GM12878 (cell line): Measurements from ENCODE around the gene CABP7. TPM values are rescaled to one million over a fixed set of nuclear protein-coding genes. Genes with fewer than 3 reads are reported as not detected.

ENCODE experiments used
- ATAC-seq: fragments of 200-7000 bp; cut with Tn5 transposase; 3 replicates; pipeline ENCODE4 v1.9.1; 2020; ENCODE audit warnings: mild to moderate bottlenecking, moderate library complexity
- BruUV-seq: library from RNA; stranded (reverse); fragments of 400-500 nt; replicated peaks from 2 replicates; lab custom pipeline; 2021; lab: Mats Ljungman, UMichigan
- CTCF ChIA-PET: fragments of 300-600 bp; sonication (Branson Sonifier 250); formaldehyde crosslinking; extraction: SDS; loops from one replicate; lab custom pipeline; 2021; ENCODE audit warnings: inconsistent platforms; lab: Yijun Ruan, JAX
- POLR2A ChIA-PET: fragments of 350-600 bp; formaldehyde crosslinking; extraction: SDS; loops from one replicate; lab custom pipeline; 2021; ENCODE audit warnings: inconsistent platforms; lab: Charles Lee
- RAD21 ChIA-PET: fragments of 300-600 bp; sonication (Branson Sonifier 250); formaldehyde crosslinking; loops from one replicate; lab custom pipeline; 2023; ENCODE audit warnings: antibody characterized with exemption; ENCODE audit not compliant: unreplicated experiment; lab: Charles Lee
- SMC1A ChIA-PET: fragments of 300-600 bp; sonication (Branson Sonifier 250); formaldehyde crosslinking; loops from one replicate; lab custom pipeline; 2023; ENCODE audit not compliant: unreplicated experiment, uncharacterized antibody; lab: Charles Lee
- DNase-seq: peaks from one replicate; pipeline ENCODE4 v3.0.0-alpha.2; 2011; ENCODE audit warnings: low read depth, low spot score
- FAIRE-seq: peaks from 3 replicates; lab custom pipeline; 2011; peaks lifted over from hg19 to GRCh38; lab: Jason Lieb, UNC
- H2AFZ ChIP-seq: 2 replicates; pipeline ENCODE4 v1.6.0; 2011; ENCODE audit warnings: low read depth, low read length, control low read depth; ENCODE audit not compliant: control insufficient read depth
- H3K27ac ChIP-seq: 2 replicates; pipeline ENCODE4 v1.5.1; 2011; ENCODE audit warnings: control low read depth; ENCODE audit not compliant: control insufficient read depth, insufficient read depth
- H3K27me3 ChIP-seq, 2 experiments: replicated peaks in 1 of 2; 2 replicates each; pipeline versions ENCODE4 v1.6.0 to v1.6.1; 2011; ENCODE audit warnings: low read length in 1 of 2; ENCODE audit not compliant: control insufficient read depth in 2 of 2, insufficient read depth in 2 of 2
- H3K36me3 ChIP-seq, 2 experiments: 2 replicates each; pipeline ENCODE4 v1.5.1; 2011; ENCODE audit warnings: low read length in 1 of 2; ENCODE audit not compliant: control insufficient read depth in 2 of 2, insufficient read depth in 2 of 2
- H3K4me1 ChIP-seq: 2 replicates; pipeline ENCODE4 v1.6.1; 2011; ENCODE audit warnings: mild to moderate bottlenecking, low read length, moderate library complexity, mixed read lengths; ENCODE audit not compliant: control insufficient read depth, insufficient read depth
- H3K4me2 ChIP-seq: 2 replicates; pipeline ENCODE4 v1.6.0; 2011; ENCODE audit warnings: control low read depth; ENCODE audit not compliant: control insufficient read depth, insufficient read depth
- H3K4me3 ChIP-seq: fragments of 200-600 bp; sonication (generic); 2 replicates; pipeline ENCODE4 v1.5.1; 2016
- H3K79me2 ChIP-seq: 2 replicates; pipeline ENCODE4 v1.6.0; 2011; ENCODE audit warnings: low read length; ENCODE audit not compliant: control insufficient read depth, insufficient read depth
- H3K9ac ChIP-seq: 2 replicates; pipeline ENCODE4 v1.8.0; 2011; ENCODE audit warnings: low read length, control low read depth, mixed read lengths; ENCODE audit not compliant: control insufficient read depth, insufficient read depth
- H3K9me3 ChIP-seq: replicated peaks from 3 replicates; pipeline ENCODE4 v1.5.1; 2011; ENCODE audit warnings: mild to moderate bottlenecking, low read length; ENCODE audit not compliant: control insufficient read depth, insufficient read depth
- H4K20me1 ChIP-seq: 2 replicates; pipeline ENCODE4 v1.6.0; 2011; ENCODE audit not compliant: control insufficient read depth, insufficient read depth
- BCL11A ChIP-seq: IDR thresholded peaks from 2 replicates; pipeline ENCODE4 v1.6.1; 2011; ENCODE audit warnings: low read depth, low read length
- HDAC2 ChIP-seq: fragments of 200-600 bp; sonication (generic); IDR thresholded peaks from 2 replicates; pipeline ENCODE4 v1.6.1; 2017
- HDGF ChIP-seq: fragments of 450-650 bp; IDR thresholded peaks from 2 replicates; pipeline ENCODE4 v1.6.1; 2016; ENCODE audit warnings: antibody characterized with exemption
- IRF5 ChIP-seq: fragments of 450-650 bp; IDR thresholded peaks from 2 replicates; pipeline ENCODE4 v1.6.1; 2017; ENCODE audit warnings: borderline replicate concordance
- JUND ChIP-seq: IDR thresholded peaks from 2 replicates; pipeline ENCODE4 v1.6.1; 2012; ENCODE audit warnings: low read depth, mild to moderate bottlenecking, low read length, improper control_type of control experiment, moderate library complexity
- KLF5 ChIP-seq: fragments of 450-650 bp; IDR thresholded peaks from 2 replicates; pipeline ENCODE4 v1.6.1; 2014; ENCODE audit warnings: mild to moderate bottlenecking; ENCODE audit not compliant: partially characterized antibody
- MTA3 ChIP-seq: IDR thresholded peaks from 2 replicates; pipeline ENCODE4 v1.6.1; 2012; ENCODE audit warnings: low read length, inconsistent platforms, borderline replicate concordance
- SMAD1 ChIP-seq: fragments of 450-650 bp; IDR thresholded peaks from 2 replicates; pipeline ENCODE4 v1.6.1; 2018; ENCODE audit warnings: mild to moderate bottlenecking, low read depth; ENCODE audit not compliant: partially characterized antibody
- SMARCA5 ChIP-seq: fragments of 450-650 bp; IDR thresholded peaks from 2 replicates; pipeline ENCODE4 v1.6.1; 2017; ENCODE audit warnings: mild to moderate bottlenecking
- SPI1 ChIP-seq: IDR thresholded peaks from 2 replicates; pipeline ENCODE4 v1.6.1; 2011; ENCODE audit warnings: low read depth, mild to moderate bottlenecking, low read length, moderate library complexity, borderline replicate concordance; ENCODE audit not compliant: insufficient read depth
- TAF1 ChIP-seq: IDR thresholded peaks from 2 replicates; pipeline ENCODE4 v1.6.1; 2011; ENCODE audit warnings: mild to moderate bottlenecking, low read depth, low read length, borderline replicate concordance
- WGBS: methylation state at CpG from one replicate; pipeline ENCODE4 v1.1.6; 2016; ENCODE audit warnings: low lambda C conversion rate; ENCODE audit not compliant: insufficient replicate concordance, insufficient coverage; ENCODE audit errors: missing lambda C conversion rate; 5-methylcytosine and 5-hydroxymethylcytosine counted together
- in situ Hi-C: fragments of 300-500 bp; cut with MboI; formaldehyde crosslinking; loops from 9 replicates; pipeline ENCODE4 v1.14.3; 2018; ENCODE audit warnings: mixed read lengths
- intact Hi-C: fragments of 100-400 bp; cut with micrococcal nuclease; formaldehyde crosslinking; loops from one replicate; pipeline ENCODE4 v1.14.2; 2022; ENCODE audit not compliant: unreplicated experiment
- polyA plus RNA-seq, 11 experiments: library from polyadenylated mRNA; depleted of rRNA in 4 of 11; unstranded in 6 of 11; stranded (reverse) in 5 of 11; fragments of >200 nt; fragmentation: Nextera tagmentation in 4 of 11; fragmentation: Illumina TruSeq in 1 of 11; extraction: Ambion mirVana in 4 of 11; extraction: Trizol in 1 of 11; gene quantifications; 1 replicate in 1 of 11; 2 replicates in 10 of 11; pipeline versions ENCODE4 v1.2.1 to v1.2.3, GENCODE V29; 2011 to 2016; ENCODE audit warnings: inconsistent platforms in 2 of 11, missing spikeins in 2 of 11, low read depth in 1 of 11
- total RNA-seq, 4 experiments: library from RNA; depleted of rRNA in 3 of 4; stranded (reverse); fragments of >200 nt in 3 of 4; fragmentation: Illumina TruSeq in 1 of 4; extraction: Trizol in 1 of 4; gene quantifications; 2 replicates each; pipeline versions ENCODE4 v1.2.1 to v1.2.3, GENCODE V29; 2013 to 2021

Gene CABP7
- total and polyA plus RNA-seq, 10 of the 15 experiments (the other 5 are each of a cell fraction or from before 2014, with no cell fraction given), result 0.02 to 0.18 (median 0.05) TPM; not detected in 5

- intact Hi-C loops (no loop called here), in situ Hi-C loops (no loop called here)
- Histone ChIP-seq H3K4me3 (no peak overlapping the region), H3K79me2 (no peaks in the 10 kb centered on the region), H2AFZ (no peak overlapping the region), H3K27ac (no peak overlapping the region), H3K9ac (no peak overlapping the region), H3K27me3 (no peaks in the 10 kb centered on the region), H3K4me1 (no peaks in the 10 kb centered on the region), H4K20me1 (no peaks in the 10 kb centered on the region), H3K9me3 (no peaks in the 10 kb centered on the region), H3K4me2 (no peak overlapping the region), H3K36me3 (peaks cover 10% of the 10 kb centered on the region in 2 experiments)
- POLR2A ChIA-PET, result no interaction called here
- no TSS peak for BruUV-seq
- FAIRE-seq (no peak), ATAC-seq (no peak), DNase-seq (no peak)
- WGBS, result 99% methylated on average over 4 of the region's 4 CpGs
- SMC1A ChIA-PET, result no interaction called here
- no peak for TF ChIP-seq KLF5
- TF ChIP-seq SPI1, result peak; percentile 54; the same call in 1 of the 2 replicates
- RAD21 ChIA-PET, result interaction anchor here (1.2 kb wide), 1 partner anchor 321 kb away, joined by 4 read pairs; no protein-coding TSS in a partner anchor
- CTCF ChIA-PET, result interaction anchor here (2.3 kb wide), 1 partner anchor 321 kb away, joined by 5 read pairs; no protein-coding TSS in a partner anchor
These were observed 35.6 kb upstream of the CABP7 start for GRCh38 chr22:29684244-29684643.

- intact Hi-C loops, result no loop called here
- ChIA-PET POLR2A (no interaction called here), RAD21 (interaction anchor here (0.6 to 2.6 kb wide), 7 partner anchors 53 to 399 kb away, joined by 3 to 23 read pairs (median 5); no protein-coding TSS in a partner anchor), SMC1A (interaction anchor here (0.9 to 2.4 kb wide), 9 partner anchors 8 to 398 kb away, joined by 3 to 20 read pairs (median 3); partner anchors contain the start of gene ASCC2), CTCF (interaction anchor here (0.6 to 2.5 kb wide), 26 partner anchors 8 to 412 kb away, joined by 3 to 51 read pairs (median 4); no protein-coding TSS in a partner anchor)
- no peaks in the 10 kb centered on the region for H3K9me3 ChIP-seq
- BruUV-seq, result no TSS peak
- no peak overlapping the region for H3K4me3 ChIP-seq
- H3K79me2 ChIP-seq, result no peaks in the 10 kb centered on the region
- DNase-seq, result no peak
- in situ Hi-C loops, result no loop called here
- no peaks in the 10 kb centered on the region for H3K27me3 ChIP-seq
- no peaks in the 10 kb centered on the region for H3K4me1 ChIP-seq
- WGBS, result 100% methylated on average over 5 of the region's 5 CpGs
- FAIRE-seq, result no peak
- H3K9ac ChIP-seq, result no peak overlapping the region
- no peak overlapping the region for H2AFZ ChIP-seq
- H3K27ac ChIP-seq, result no peak overlapping the region
- ATAC-seq, result no peak
- H3K36me3 ChIP-seq, result peaks cover 2 to 13% of the 10 kb centered on the region in 2 experiments; a peak in 3 of 4 replicates
- H3K4me2 ChIP-seq, result no peak overlapping the region
- no peaks in the 10 kb centered on the region for H4K20me1 ChIP-seq
- TF ChIP-seq SMARCA5 (no peak), HDAC2 (no peak), TAF1 (no peak), HDGF (no peak), MTA3 (no peak), BCL11A (no peak), SMAD1 (no peak), JUND (no peak), IRF5 (no peak)
These were observed 30.5 kb upstream of the CABP7 start for GRCh38 chr22:29689206-29689879.
